ENCODE measurements around the gene ZCCHC24.

ZCCHC24 gene

DNA sequence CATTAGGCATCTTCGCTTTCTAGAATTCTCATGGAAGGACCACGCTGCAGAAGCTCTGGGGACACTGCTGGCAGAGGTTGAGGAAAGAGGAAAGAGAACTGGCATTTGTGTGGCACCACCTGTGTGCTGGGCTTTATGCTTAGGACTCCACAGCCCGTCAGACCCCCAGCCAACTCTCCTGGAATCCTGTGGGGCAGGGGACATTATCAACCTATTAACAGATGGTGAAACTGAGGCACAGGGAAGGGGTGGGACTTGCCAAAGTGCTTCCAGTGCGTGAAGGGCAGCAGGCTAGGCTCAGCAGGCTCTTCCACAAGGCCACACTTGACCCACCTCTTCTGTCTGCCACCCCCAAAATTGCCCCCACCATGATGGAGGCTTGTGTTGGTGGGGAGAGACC, 46.8 kb downstream of the ZCCHC24 start:
- FAIRE-seq (no peak), DNase-seq (ENCODE audit: insufficient read length) (no peak)
- TF ChIP-seq TAF1 (IDR thresholded peaks at IDR 0.05; ENCODE audit: borderline replicate concordance, low read depth, low read length), result no peak
- TF ChIP-seq POLR2AphosphoS5 (IDR thresholded peaks at IDR 0.05; ENCODE audit: low read depth, low read length), result no peak
- TF ChIP-seq POLR2A (IDR thresholded peaks at IDR 0.05; ENCODE audit: low read depth, low read length), result no peak

DNA sequence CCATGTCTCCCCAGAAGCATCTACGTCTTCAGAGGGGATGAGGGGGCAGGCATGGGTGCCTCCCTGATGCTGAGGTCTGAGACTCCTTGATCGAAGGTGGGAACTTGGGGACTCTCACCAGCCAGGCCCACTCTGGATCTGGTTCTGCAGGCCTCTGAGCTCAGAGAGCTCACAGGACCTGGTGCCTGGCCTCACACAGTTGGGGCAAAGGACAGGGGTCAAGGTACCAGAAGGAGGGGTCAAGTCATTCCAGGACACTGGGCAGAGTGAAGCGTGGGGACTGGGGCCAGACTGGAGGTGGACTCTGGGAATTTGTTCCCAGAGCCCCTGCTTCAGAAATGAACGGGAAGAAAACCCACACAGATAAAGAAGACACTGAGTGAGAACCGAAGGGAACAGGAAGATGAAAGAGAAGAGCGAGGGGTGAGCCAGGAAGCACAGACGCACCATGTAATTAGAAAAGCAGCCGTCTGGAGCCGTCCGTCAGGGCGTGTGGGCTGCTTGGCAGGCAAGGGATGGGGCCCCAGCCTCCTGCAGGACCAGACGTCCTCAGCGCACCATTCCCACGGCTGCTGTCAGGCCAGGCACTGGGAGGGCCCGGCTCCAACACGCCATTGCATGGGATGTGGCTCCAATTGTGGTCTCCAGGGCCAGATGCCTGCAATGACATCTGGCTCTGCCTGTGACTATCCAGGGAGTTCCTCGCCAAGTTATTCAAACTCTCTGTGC, 47.7 kb downstream of the ZCCHC24 start:
- no peak for TF ChIP-seq POLR2A (IDR thresholded peaks at IDR 0.05; ENCODE audit: low read depth, low read length)
- no peak for TF ChIP-seq POLR2AphosphoS5 (IDR thresholded peaks at IDR 0.05; ENCODE audit: low read depth, low read length)
- TF ChIP-seq TAF1 (IDR thresholded peaks at IDR 0.05; ENCODE audit: borderline replicate concordance, low read depth, low read length), result no peak
- FAIRE-seq (no peak), DNase-seq (ENCODE audit: insufficient read length) (no peak)

DNA sequence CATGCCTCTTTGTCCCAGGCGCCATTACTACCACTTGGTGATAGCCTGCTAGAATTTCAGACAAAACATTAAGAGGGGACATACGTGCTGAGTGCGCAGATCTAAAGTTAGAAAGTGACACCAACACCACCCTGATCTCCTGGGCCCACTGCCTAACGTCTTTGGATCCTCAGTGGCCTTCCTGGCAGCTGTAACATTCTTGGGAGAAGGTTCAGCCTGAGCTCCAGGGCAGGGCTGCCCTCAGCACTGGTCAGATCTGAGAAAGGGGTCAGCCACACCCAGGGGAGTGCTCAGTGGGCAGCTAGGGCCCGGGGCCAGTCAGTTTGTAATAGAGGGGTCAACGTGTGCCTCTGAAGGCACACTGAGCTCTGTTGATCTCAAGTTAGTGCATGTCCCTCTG, 48.4 kb downstream of the ZCCHC24 start:
- TF ChIP-seq POLR2A (IDR thresholded peaks at IDR 0.05; ENCODE audit: low read depth, low read length), result no peak
- no peak for TF ChIP-seq POLR2AphosphoS5 (IDR thresholded peaks at IDR 0.05; ENCODE audit: low read depth, low read length)
- no peak for TF ChIP-seq TAF1 (IDR thresholded peaks at IDR 0.05; ENCODE audit: borderline replicate concordance, low read depth, low read length)
- no peak for FAIRE-seq

DNA sequence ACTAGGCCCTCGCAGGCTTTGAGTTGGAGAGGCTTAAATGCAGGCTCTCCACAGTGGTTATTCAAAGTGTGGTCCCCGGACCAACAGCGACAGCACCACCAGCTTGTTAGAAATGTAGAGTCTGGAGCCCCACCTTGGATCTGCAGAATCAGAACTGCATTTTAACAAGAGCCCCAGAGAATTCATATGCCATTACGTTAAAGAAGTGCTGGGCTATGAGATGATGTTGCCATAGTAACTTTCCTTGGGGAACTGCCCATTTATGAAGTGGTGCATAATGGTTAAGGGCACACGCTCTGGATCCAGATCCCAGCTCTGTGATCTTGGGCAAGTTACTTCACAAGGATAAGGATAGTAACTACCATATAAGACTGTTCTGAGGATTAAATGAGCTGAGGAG, 48.9 kb downstream of the ZCCHC24 start:
- FAIRE-seq (no peak), DNase-seq (ENCODE audit: insufficient read length) (no peak)
- TF ChIP-seq POLR2AphosphoS5 (IDR thresholded peaks at IDR 0.05; ENCODE audit: low read depth, low read length) (no peak), TAF1 (IDR thresholded peaks at IDR 0.05; ENCODE audit: borderline replicate concordance, low read depth, low read length) (no peak), POLR2A (IDR thresholded peaks at IDR 0.05; ENCODE audit: low read depth, low read length) (no peak)

More for the DNA sequence above, 48.4 kb downstream of the ZCCHC24 start:
- no peak for DNase-seq (ENCODE audit: insufficient read length)

DNA sequence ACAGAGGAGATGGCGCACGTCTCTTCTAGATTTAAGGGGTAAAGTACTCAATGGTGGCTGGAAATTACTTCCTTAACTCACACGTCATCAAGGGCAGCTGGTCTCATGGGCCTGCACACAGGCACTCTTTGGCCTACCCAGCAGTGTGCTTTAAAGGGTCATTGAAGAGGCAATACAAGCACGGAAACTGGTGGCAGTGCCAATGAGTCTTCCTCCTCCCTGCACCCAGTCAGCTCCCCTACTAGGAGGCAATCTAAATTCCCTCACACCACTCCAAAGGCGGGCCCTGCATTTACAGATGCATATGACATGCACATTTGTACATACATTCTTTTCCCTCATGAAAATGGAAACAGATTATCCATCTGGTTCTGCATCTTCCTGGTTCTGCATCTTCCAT, 50.8 kb downstream of the ZCCHC24 start:
- DNase-seq (ENCODE audit: insufficient read length) (no peak), FAIRE-seq (no peak)
- no peak for TF ChIP-seq POLR2AphosphoS5 (IDR thresholded peaks at IDR 0.05; ENCODE audit: low read depth, low read length)
- TF ChIP-seq POLR2A (IDR thresholded peaks at IDR 0.05; ENCODE audit: low read depth, low read length), result no peak
- no peak for TF ChIP-seq TAF1 (IDR thresholded peaks at IDR 0.05; ENCODE audit: borderline replicate concordance, low read depth, low read length)

DNA sequence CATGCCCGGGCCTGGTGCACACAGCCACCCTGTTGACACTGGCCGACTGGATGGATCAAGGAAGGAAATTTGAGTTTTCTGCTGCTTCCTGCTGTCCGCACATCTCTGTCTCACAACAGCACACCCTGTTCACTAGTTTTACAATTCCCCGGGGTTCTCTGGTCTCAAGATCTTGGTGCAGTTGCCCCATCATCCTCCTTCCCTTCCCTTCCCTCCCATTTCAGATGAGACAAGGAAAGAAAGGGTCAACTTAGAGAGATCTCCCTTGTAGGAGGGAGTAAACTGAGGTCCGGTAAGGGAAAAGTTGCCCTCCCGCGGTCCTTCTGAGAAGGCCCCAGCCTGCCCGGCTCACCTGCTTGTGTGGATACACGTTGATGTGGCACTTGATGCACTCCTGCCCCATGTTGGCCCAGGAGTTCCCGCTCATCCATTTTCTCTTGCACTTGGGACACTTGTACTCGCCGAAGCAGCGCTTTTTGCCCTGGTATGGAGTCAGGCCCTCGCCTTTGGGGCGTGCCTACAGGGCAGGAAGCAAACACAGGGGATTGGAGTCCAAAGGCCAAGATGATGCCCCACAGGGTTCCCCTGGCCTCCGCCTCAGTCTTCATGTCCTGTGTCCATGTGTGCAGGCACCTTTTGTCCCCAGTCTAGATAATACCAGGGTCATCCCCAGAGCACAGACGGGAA, 51.4 kb downstream of the ZCCHC24 start:
- TF ChIP-seq POLR2AphosphoS5 (IDR thresholded peaks at IDR 0.05; ENCODE audit: low read depth, low read length) (no peak), TAF1 (IDR thresholded peaks at IDR 0.05; ENCODE audit: borderline replicate concordance, low read depth, low read length) (no peak), POLR2A (IDR thresholded peaks at IDR 0.05; ENCODE audit: low read depth, low read length) (no peak)
- no peak for FAIRE-seq
- DNase-seq (ENCODE audit: insufficient read length), result no peak

DNA sequence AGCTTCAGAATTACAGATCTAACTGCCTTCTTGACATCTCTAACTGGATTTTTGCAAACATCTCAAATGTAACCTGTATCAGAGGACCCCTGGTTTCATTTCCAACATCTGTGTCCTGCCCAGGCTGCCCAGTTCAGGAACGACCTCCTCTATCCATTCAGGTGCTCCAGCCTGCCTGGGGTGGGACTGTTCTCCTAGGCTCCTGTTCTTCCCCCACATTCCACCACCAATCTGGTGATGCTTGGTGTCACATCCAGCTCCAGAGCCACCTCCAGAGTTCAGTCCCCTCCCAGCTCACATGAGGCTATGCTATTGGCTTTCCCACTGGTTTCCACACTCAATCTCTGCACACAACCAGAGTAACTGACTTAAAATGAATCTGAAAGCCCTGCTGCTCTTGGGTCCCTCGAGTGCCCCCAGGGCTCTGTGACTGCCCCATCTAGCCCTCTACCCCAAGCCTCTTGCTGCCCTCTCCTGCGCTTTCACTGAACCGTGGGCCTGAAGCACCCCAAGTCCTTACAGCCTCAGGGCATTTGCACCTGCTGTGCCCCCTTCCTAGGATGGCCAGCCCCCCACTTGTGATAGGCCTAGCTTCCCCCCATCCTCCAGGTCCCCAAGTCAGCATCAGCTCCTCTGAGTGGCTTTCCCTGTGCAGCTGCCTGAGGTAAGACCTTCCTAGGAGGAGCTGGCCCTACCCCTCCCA, 52.1 kb downstream of the ZCCHC24 start:
- TF ChIP-seq POLR2A (IDR thresholded peaks at IDR 0.05; ENCODE audit: low read depth, low read length) (no peak), TAF1 (IDR thresholded peaks at IDR 0.05; ENCODE audit: borderline replicate concordance, low read depth, low read length) (no peak), POLR2AphosphoS5 (IDR thresholded peaks at IDR 0.05; ENCODE audit: low read depth, low read length) (no peak)
- DNase-seq (ENCODE audit: insufficient read length) (no peak), FAIRE-seq (no peak)

DNA sequence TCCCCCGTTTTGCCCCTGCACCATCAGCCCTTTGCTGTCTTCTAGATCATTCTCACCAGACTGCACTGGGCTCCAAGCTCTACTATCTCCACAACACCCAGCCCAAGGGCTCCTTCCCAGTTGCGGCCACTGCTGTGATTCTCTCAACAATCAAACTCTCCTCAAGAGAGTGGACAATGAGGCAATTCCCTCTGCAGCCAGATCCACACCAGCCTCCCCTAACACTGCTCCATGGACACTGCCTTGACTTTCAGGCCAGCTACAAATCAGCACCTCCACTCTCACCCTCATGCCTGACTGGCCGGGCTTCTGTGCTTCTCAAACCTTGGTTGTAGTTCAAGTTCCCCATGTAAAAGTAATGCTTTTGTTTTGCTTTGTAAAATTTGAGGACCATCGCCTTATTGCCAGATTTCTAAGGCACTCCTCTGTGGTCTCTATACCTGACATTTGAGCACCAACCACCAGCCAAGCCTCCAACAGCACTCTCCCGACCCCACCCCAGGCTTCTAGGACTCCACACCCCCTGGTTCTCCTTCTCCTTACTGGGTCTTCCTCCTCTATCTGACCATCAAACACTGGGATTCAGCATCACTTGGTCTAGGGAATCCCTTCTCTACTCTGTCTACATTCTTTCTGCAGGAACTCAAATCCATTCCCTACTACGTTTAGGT, 52.8 kb downstream of the ZCCHC24 start:
- FAIRE-seq (no peak), DNase-seq (ENCODE audit: insufficient read length) (peak; percentile 5)
- TF ChIP-seq POLR2AphosphoS5 (IDR thresholded peaks at IDR 0.05; ENCODE audit: low read depth, low read length) (no peak), POLR2A (IDR thresholded peaks at IDR 0.05; ENCODE audit: low read depth, low read length) (no peak), TAF1 (IDR thresholded peaks at IDR 0.05; ENCODE audit: borderline replicate concordance, low read depth, low read length) (no peak)

DNA sequence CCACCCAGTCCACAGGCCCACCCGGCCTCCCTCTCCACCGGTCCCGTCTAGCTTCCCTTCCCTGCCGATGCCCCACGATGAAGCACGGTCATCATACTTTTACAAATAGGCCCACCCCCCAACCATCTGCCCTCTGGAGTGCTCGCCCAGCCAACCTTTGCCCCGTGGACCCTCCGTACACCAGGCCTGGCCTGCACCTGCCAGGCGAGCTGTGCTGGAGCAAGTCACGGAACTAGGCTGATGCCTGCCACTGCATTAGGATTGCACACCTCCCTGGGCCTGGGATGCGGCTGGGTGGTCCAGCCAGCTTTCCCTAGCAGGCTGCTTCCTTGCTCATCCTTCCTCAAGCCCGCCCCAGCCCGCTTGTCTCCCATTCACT, 53.4 kb downstream of the ZCCHC24 start:
- DNase-seq (ENCODE audit: insufficient read length) (peak; percentile 6), FAIRE-seq (no peak)
- TF ChIP-seq POLR2AphosphoS5 (IDR thresholded peaks at IDR 0.05; ENCODE audit: low read depth, low read length), result no peak
- no peak for TF ChIP-seq TAF1 (IDR thresholded peaks at IDR 0.05; ENCODE audit: borderline replicate concordance, low read depth, low read length)
- no peak for TF ChIP-seq POLR2A (IDR thresholded peaks at IDR 0.05; ENCODE audit: low read depth, low read length)

DNA sequence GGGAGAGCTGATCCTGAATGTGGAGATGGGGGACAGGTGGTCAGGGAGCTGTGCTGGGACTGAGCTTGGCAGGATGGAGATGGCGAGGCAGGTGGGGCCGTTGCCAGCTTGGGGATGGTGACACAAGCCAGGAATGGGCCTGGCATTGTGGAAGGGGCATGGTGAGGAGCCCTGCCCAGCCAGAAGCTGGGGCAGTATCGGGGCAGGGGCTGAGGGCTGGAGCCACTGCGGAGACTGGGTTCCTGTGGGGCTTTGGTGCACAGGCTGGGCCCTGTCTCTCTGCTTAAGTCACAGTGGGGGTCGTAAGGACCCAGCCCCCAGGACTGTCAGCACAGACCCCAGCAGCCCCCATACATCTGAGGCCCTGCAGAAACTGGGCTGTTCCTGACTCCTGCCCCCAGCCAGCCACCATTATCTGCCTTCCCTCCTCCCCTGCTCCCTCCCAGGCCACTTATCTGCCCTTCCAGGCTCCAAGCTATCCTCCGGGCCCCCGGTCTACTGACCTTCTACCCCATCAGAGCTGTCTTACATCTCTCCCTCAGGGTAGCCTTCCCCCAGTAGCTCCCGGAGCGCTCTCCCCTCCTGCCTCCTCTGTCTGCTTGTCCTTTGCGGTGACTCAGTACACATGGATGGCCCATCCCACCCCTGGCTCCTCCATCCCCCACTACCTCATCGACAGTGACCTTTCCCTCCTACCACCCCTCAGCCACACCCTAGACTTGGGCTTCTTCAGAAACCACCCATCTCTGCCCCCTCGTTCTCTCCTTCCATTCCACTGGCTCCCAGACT, 54.0 kb downstream of the ZCCHC24 start:
- DNase-seq (ENCODE audit: insufficient read length) (peak; percentile 12), FAIRE-seq (no peak)
- TF ChIP-seq POLR2A (IDR thresholded peaks at IDR 0.05; ENCODE audit: low read depth, low read length), result no peak
